ENCODE measurements around the gene GNAQ. TPM values are rescaled to one million over a fixed set of nuclear protein-coding genes. Genes with fewer than 3 reads are reported as not detected.

GNAQ gene
- polyA plus RNA-seq, 1 donor, result 29.4 TPM

DNA sequence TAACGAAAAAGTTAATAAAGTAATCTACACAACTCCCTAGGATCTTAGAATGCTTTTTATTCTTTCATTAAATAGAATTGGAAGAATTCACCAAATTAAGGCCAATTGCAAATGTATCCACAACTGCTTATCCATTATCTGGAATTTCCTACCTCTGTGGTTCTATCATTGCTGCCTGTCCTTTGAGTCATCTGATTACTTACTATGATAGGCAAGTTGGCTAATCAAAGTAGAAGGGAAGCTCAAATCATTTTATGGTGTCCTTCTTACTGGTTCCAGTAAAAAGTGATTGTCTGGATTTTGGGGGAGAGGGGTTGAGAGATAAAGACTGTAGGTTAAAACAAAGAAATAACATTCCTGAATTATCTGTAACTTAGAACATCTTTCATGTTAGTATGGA, 222.1 kb downstream of the GNAQ start:
- no peak for DNase-seq

GRCh38 chr9:77808751-77809081, 222.9 kb downstream of the GNAQ start:
- DNase-seq, result no peak

DNA sequence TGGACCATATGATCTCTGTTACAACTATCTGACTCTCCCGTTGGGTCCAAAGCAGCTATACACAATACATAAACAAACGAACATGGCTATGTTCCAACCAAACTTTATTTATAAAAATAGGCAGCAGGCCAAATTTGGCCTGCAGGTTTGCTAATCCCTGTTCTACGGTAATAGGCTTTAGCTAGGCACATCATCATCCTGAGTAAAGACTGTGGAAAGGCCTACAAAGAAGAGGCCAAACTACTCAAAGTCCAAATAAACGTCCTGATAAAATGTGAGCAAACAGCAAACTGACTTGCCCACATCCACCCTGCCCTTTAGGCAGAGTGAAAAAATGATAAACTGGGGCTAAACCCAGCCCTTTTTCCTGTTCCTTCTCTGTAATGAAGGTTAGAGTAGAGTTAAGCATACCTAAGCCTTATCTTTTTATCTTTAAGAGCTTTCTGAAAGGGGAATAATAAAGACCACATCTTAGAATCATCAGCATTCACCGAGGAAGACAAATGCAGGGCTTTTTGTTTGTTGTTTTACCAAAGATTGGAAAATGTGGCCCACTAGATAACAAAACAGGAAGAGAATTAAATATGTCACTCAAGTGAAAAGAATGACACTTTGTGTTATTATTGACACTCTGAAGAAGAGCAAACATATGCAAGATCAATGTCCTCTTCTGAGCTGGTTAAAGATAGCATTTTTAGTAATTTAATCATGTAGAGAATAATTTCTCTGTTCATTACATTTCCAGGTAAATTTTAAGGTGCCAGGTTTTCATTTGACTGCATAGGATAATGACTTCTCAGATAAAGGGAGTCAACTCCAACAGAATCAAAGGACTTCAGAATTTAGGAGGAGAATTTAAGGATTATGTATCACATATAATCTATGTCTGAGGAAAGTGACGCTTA, 223.5 kb downstream of the GNAQ start:
- DNase-seq, result no peak

- DNase-seq, result no peak
These were observed 224.3 kb downstream of the GNAQ start for GRCh38 chr9:77807281-77807683.

DNA sequence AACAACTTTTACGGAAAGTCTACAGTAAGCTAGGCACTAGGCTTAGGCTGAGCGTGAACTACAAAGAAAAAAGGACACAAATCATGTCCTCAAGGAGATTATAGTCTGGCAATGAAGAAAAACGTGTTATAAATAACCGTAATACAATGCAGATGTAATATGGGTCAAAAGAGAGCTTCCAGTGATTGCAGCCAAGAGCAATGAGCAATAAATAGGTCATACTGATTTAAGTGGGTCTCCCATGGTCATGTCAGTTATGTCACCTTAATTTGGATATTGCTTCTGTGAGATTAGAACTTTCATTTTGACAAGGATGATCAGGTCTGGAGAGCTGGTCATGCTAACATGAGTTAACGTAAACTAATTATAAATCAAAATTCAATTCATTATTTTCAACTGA, 224.9 kb downstream of the GNAQ start:
- DNase-seq, result no peak

DNA sequence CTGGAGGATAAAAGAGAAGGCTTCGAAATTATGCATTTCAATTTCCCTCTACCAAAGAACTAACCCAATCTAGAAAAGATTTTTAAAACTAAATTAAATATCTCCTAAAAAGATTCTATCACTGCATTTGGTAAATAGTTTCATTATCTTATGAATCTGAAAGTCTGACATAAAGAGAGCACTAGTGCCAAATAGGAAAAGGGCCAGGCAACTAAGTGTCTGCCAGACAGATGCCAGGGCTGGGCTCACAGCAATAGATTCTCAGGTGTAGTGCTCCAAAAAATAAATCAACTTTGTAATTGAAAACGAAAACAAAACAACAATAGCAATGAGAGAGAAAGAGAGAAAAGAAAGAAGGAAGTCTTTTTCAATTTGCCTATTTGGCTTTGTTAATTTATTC, 225.8 kb downstream of the GNAQ start:
- no peak for DNase-seq

DNA sequence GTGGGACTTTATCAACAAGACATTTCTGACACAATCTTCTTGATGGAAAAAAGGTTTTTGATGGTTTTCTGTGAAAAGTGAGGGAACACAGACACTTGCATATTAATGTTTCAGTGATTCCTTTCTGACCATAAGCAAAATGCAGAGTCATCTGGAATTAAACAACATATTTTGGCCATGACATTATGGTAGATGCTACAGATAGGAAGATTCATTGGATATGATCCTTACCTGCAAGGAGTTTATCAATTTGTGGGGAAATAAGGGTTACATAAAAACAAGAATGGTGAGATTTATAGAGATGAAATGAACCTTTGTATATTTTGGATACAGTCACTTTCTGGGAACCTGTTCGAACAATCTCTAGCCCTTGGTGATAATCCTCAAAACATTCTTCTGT, 228.2 kb downstream of the GNAQ start:
- DNase-seq, result no peak

- no peak for DNase-seq
These were observed 228.9 kb downstream of the GNAQ start for GRCh38 chr9:77802515-77803293.

GRCh38 chr9:77802064-77802463, 229.5 kb downstream of the GNAQ start:
- DNase-seq, result no peak

DNA sequence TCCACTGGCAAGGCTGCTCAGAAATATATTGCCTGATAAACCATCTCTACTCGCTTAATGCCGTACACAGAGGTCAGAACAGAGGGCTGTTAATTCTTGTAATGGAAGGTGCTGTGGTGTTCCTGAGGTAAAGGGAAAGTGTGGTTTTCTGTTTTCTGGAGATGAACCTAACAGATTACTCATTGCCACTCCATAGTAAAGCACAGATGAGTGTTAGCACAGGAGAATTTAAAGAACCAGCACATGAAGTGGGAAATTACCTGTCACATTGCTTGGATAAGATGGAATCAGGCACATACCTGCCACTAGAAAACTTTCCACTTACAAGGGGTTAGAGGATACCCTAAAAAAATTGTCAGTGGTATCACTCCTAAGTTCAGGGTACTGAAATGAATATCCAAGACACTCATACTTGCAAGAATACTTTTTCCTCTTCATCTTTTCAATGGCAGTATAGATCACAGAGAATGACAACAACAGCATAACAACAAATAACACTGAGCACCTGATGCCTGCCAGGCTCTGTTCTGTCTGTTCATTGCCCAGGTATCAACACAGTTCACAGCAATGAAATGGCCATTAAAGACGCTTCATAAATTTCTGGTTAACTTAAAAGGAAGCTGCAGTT, 230.6 kb downstream of the GNAQ start:
- DNase-seq, result no peak

- no peak for DNase-seq
These were observed 233.5 kb downstream of the GNAQ start for GRCh38 chr9:77798140-77798539.

DNA sequence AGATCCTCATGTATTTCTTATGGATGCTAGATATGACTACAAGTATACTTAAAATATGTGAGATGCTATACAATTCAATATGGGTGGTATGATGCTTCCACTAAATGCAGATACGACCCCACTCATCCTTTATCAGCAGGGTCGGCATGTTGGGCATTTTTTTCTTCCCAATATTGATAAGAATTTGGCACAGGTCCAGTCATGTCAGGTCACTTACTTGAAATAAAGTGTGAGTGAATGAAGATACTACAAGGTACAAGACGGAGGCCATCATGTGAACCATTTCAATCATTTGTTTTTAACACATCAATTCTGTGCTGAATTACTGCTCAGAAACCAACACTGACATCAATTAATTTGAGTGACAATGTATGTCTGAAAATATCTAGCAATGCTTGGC, 236.6 kb downstream of the GNAQ start:
- DNase-seq, result no peak

DNA sequence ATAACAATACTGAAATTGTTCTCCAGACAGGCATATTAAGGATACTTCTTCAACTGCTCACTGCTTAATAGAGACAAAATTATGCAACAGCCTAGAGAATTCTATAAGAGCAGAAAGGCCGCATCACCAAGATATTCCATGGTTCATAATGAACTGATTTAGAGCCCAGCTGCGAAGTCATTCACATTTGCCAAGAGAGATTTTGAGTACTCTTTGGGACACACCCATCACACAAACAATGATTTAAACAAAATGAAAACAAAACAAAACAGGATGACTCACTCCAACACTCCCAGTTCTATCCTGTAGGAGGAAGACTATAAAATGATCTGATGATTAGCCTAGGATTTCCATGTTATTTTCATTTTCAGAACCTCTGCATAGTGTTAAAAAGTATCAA, 237.8 kb downstream of the GNAQ start:
- DNase-seq, result peak; percentile 56

DNA sequence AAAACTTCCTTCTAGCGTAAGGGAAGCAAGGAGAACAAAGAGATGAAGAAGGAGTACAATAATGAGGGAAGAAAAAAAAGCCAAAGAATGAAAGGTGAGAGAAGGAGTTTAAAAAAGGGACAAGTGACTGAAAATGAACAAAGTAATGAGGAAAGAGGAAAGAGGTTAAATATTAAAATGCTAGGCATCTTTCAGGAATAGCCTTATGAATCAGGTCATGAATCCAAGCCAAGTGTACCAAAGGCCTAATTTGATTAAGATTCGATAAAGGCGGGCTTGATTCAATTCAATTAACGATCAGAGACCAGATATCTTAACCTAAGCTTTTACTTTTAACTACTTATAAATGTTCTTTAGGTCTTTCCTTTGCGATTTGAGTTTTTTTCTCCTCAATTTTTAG, 241.7 kb downstream of the GNAQ start:
- no peak for DNase-seq

- DNase-seq, result no peak
These were observed 246.3 kb downstream of the GNAQ start for GRCh38 chr9:77785341-77785740.

GRCh38 chr9:77783518-77783917, 248.1 kb downstream of the GNAQ start:
- no peak for DNase-seq

DNA sequence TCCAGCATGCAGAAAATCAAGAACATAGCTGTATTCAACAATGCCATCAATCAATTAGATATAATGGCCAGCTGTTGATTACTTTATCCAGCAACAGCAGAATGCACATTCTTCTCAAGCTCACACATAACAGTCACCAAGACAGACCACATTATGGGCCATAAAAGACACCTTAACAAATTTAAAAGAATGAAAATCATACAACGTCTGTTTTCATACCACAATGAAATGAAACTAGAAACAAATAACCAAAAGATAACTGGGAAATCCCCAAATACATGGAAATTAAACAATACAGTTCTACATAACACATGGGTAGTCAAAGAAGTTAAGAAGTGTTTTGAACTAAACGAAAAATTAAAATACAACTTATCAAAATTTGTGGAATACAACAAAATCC, 252.6 kb downstream of the GNAQ start:
- DNase-seq, result no peak

DNA sequence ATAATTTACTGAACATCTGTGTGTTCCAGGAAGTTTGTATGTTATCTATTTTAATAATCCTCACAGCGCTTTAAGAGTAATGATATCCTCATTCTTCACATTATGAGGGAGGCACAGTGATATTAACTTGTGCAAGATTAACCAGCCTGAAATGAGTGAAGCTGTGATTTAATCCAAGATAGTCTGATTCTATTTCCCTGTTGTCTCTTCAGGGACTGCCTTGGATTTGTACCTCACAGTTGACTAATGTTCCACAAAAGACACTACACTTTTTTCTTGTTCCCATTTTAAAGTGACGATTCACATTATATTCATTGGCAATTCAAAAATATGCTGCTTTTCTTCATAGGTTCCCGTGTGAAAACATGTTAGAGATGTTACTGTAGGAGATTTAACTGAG, 258.2 kb downstream of the GNAQ start:
- DNase-seq, result no peak

GRCh38 chr9:77772646-77773045, 259.0 kb downstream of the GNAQ start:
- no peak for DNase-seq

- DNase-seq, result no peak
These were observed 260.4 kb downstream of the GNAQ start for GRCh38 chr9:77771171-77771570.

GRCh38 chr9:77770340-77770739, 261.3 kb downstream of the GNAQ start:
- DNase-seq, result no peak

- DNase-seq, result no peak
These were observed 262.4 kb downstream of the GNAQ start for GRCh38 chr9:77769246-77769645.

DNA sequence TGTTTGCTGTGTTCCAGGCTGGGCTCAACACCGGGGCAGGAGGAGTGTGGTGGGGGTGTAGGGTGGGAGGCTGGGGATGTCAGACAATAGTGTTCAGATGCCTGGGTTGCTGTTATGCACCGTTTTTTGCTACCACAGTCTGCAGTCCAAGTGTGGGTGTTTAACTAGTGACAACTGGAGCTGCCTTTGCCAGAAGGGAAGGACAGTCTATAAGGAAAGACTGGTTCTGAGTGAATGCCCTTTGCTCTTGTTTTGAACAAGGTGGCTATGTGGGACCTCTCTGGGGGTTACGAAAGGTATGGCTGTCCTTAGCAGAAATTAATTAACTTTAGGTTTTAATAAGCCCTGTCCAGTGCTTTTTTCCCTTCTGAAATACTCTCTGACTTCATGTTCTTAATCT, 265.0 kb downstream of the GNAQ start:
- no peak for DNase-seq
